Measurements from ENCODE around the gene LMNA.

LMNA gene

DNA sequence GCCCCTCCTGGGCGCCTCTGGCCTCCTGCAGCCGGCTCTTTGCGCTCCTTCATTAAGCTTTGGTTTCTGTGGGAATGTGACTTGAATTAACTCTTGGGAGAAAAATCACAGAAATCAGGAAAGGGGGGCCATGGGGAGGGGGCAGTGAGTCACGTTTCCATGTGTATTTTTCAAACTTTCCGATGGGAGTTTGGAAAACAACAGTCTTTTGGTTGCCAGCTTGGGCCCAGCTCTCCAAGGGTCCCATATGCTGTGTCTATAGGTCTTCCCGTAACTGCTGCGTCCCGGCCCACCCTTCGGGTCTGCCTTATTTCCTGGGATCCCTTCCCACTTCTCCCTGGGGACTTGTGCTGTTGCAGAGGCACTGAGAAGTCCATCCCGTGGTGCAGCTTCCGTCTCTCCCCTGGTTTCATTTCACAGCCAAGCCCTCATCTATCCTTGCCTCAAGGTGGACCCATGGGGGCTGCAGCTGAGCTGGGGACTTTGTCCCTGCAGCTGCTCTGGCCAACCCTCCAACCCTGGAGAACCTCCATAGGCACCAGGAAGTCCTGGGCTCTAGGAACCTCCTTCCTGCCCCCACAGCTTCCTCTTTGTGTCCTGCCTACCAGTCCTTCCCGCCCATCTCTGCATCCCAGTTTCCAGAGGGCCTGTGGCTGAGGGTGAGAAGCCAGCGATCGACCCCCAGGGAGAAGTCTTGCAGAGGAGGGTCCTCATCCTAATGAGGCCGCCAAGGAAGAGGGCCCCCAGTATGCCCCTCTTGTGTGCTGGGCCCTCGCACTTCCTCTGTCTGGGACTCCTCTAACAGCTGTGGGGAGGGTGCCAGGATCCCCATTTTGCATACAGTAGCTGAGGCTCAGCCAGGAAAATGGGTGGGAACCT is 11.6 kb upstream of the LMNA start:
- peak overlapping the region; percentile 99 for H3K27ac ChIP-seq (ENCODE audit: low read depth, low read length)

GRCh38 chr1:156103521-156103947 is 11.0 kb upstream of the LMNA start:
- peak overlapping the region; percentile 99 for H3K27ac ChIP-seq (ENCODE audit: low read depth, low read length)
- no peaks in the 10 kb centered on the region for H3K36me3 ChIP-seq (ENCODE audit: control insufficient read depth, insufficient read depth, low read length)
- peaks cover 46% of the 10 kb centered on the region for H3K4me1 ChIP-seq (ENCODE audit: control insufficient read depth, insufficient read depth, low read length)
- peak overlapping the region; percentile 29 for H3K9ac ChIP-seq (ENCODE audit: low read length)
- H3K4me3 ChIP-seq (ENCODE audit: low read length) = peak overlapping the region; percentile 17
- H3K27me3 ChIP-seq (ENCODE audit: control insufficient read depth, insufficient read depth, low read length) = no peaks in the 10 kb centered on the region

More for the DNA sequence above, 11.6 kb upstream of the LMNA start:
- Histone ChIP-seq H3K9ac (ENCODE audit: low read length) (no peak overlapping the region), H3K36me3 (ENCODE audit: control insufficient read depth, insufficient read depth, low read length) (no peaks in the 10 kb centered on the region), H3K27me3 (ENCODE audit: control insufficient read depth, insufficient read depth, low read length) (no peaks in the 10 kb centered on the region), H3K4me1 (ENCODE audit: control insufficient read depth, insufficient read depth, low read length) (peaks cover 46% of the 10 kb centered on the region), H3K4me3 (ENCODE audit: low read length) (peak overlapping the region; percentile 17)

GRCh38 chr1:156104065-156104810 is 10.3 kb upstream of the LMNA start:
- Histone ChIP-seq H3K9ac (ENCODE audit: low read length) (peak overlapping the region; percentile 29), H3K27ac (ENCODE audit: low read depth, low read length) (peak overlapping the region; percentile 99), H3K4me1 (ENCODE audit: control insufficient read depth, insufficient read depth, low read length) (peaks cover 46% of the 10 kb centered on the region), H3K27me3 (ENCODE audit: control insufficient read depth, insufficient read depth, low read length) (no peaks in the 10 kb centered on the region), H3K4me3 (ENCODE audit: low read length) (peak overlapping the region; percentile 17), H3K36me3 (ENCODE audit: control insufficient read depth, insufficient read depth, low read length) (no peaks in the 10 kb centered on the region)

GRCh38 chr1:156104861-156105832 is 9.4 kb upstream of the LMNA start:
- H3K36me3 ChIP-seq (ENCODE audit: control insufficient read depth, insufficient read depth, low read length) = no peaks in the 10 kb centered on the region
- H3K4me1 ChIP-seq (ENCODE audit: control insufficient read depth, insufficient read depth, low read length) = peaks cover 46% of the 10 kb centered on the region
- no peak overlapping the region for H3K9ac ChIP-seq (ENCODE audit: low read length)
- peak overlapping the region; percentile 99 for H3K27ac ChIP-seq (ENCODE audit: low read depth, low read length)
- H3K27me3 ChIP-seq (ENCODE audit: control insufficient read depth, insufficient read depth, low read length) = no peaks in the 10 kb centered on the region
- peak overlapping the region; percentile 68 for H3K4me3 ChIP-seq (ENCODE audit: low read length)

- H3K27me3 ChIP-seq (ENCODE audit: control insufficient read depth, insufficient read depth, low read length) = no peaks in the 10 kb centered on the region
- peaks cover 44% of the 10 kb centered on the region for H3K4me1 ChIP-seq (ENCODE audit: control insufficient read depth, insufficient read depth, low read length)
- peak overlapping the region; percentile 32 for H3K9ac ChIP-seq (ENCODE audit: low read length)
- H3K36me3 ChIP-seq (ENCODE audit: control insufficient read depth, insufficient read depth, low read length) = no peaks in the 10 kb centered on the region
- H3K4me3 ChIP-seq (ENCODE audit: low read length) = peak overlapping the region; percentile 49
- peak overlapping the region; percentile 95 for H3K27ac ChIP-seq (ENCODE audit: low read depth, low read length)
Observed at GRCh38 chr1:156106624-156107488, 7.7 kb upstream of the LMNA start.

- Histone ChIP-seq H3K27ac (ENCODE audit: low read depth, low read length) (no peak overlapping the region), H3K9ac (ENCODE audit: low read length) (no peak overlapping the region), H3K36me3 (ENCODE audit: control insufficient read depth, insufficient read depth, low read length) (no peaks in the 10 kb centered on the region), H3K4me1 (ENCODE audit: control insufficient read depth, insufficient read depth, low read length) (peaks cover 35% of the 10 kb centered on the region), H3K27me3 (ENCODE audit: control insufficient read depth, insufficient read depth, low read length) (no peaks in the 10 kb centered on the region), H3K4me3 (ENCODE audit: low read length) (no peak overlapping the region)
Observed at GRCh38 chr1:156108057-156108456, 6.5 kb upstream of the LMNA start.

- H3K4me1 ChIP-seq (ENCODE audit: control insufficient read depth, insufficient read depth, low read length) = peaks cover 32% of the 10 kb centered on the region
- H3K27ac ChIP-seq (ENCODE audit: low read depth, low read length) = no peak overlapping the region
- H3K36me3 ChIP-seq (ENCODE audit: control insufficient read depth, insufficient read depth, low read length) = no peaks in the 10 kb centered on the region
- H3K4me3 ChIP-seq (ENCODE audit: low read length) = no peak overlapping the region
- H3K27me3 ChIP-seq (ENCODE audit: control insufficient read depth, insufficient read depth, low read length) = no peaks in the 10 kb centered on the region
- no peak overlapping the region for H3K9ac ChIP-seq (ENCODE audit: low read length)
Observed at GRCh38 chr1:156108664-156109241, 5.8 kb upstream of the LMNA start.

GRCh38 chr1:156110252-156110651 is 4.3 kb upstream of the LMNA start:
- Histone ChIP-seq H3K27me3 (ENCODE audit: control insufficient read depth, insufficient read depth, low read length) (peaks cover 2% of the 10 kb centered on the region), H3K9ac (ENCODE audit: low read length) (no peak overlapping the region), H3K27ac (ENCODE audit: low read depth, low read length) (no peak overlapping the region), H3K4me3 (ENCODE audit: low read length) (no peak overlapping the region), H3K36me3 (ENCODE audit: control insufficient read depth, insufficient read depth, low read length) (peaks cover 3% of the 10 kb centered on the region), H3K4me1 (ENCODE audit: control insufficient read depth, insufficient read depth, low read length) (peaks cover 23% of the 10 kb centered on the region)

DNA sequence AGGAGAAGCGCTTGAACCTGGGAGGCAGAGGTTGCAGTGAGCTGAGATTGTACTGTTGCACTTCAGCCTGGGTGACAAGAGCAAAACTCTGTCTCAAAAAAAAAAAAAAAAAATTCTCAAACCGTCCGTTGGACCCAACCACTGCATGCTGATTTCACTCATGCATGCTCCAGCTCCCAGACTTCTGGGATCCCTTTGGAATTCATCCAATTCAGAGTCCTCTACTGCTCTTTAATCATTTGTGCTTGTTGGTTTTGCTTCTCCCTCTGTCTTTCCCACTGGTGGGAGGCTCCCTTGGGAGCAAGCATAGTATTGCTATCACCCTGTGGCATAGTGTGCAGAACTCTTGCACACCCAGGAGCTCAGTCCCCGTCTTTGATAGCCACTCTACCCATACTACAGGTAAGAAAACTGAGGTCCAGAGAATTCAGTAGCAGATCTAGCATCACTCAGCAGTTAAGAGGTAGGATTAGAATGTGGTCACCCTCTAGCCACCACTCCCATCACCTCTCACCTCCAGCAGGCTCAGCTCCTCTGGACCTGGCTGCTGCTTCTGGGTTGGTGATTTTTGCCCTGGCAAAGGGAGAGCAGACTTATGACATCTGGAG is 3.1 kb upstream of the LMNA start:
- Histone ChIP-seq H3K4me1 (ENCODE audit: control insufficient read depth, insufficient read depth, low read length) (peaks cover 15% of the 10 kb centered on the region), H3K4me3 (ENCODE audit: low read length) (no peak overlapping the region), H3K36me3 (ENCODE audit: control insufficient read depth, insufficient read depth, low read length) (peaks cover 3% of the 10 kb centered on the region), H3K27ac (ENCODE audit: low read depth, low read length) (no peak overlapping the region), H3K9ac (ENCODE audit: low read length) (no peak overlapping the region), H3K27me3 (ENCODE audit: control insufficient read depth, insufficient read depth, low read length) (peaks cover 2% of the 10 kb centered on the region)

GRCh38 chr1:156112276-156113137 is 2.0 kb upstream of the LMNA start:
- Histone ChIP-seq H3K27me3 (ENCODE audit: control insufficient read depth, insufficient read depth, low read length) (peaks cover 2% of the 10 kb centered on the region), H3K36me3 (ENCODE audit: control insufficient read depth, insufficient read depth, low read length) (peaks cover 3% of the 10 kb centered on the region), H3K4me3 (ENCODE audit: low read length) (no peak overlapping the region), H3K4me1 (ENCODE audit: control insufficient read depth, insufficient read depth, low read length) (peaks cover 12% of the 10 kb centered on the region), H3K27ac (ENCODE audit: low read depth, low read length) (peak overlapping the region; percentile 38), H3K9ac (ENCODE audit: low read length) (no peak overlapping the region)

Data from rectal smooth muscle tissue (tissue), 1 donor.